Measurements from ENCODE around the gene NKD2. TPM values are rescaled to one million over a fixed set of nuclear protein-coding genes. Genes with fewer than 3 reads are reported as not detected.

NKD2 gene
- polyA plus RNA-seq, 1 donor (not counting 4 experiments of a cell fraction or from before 2014, with no cell fraction given) = not detected

DNA sequence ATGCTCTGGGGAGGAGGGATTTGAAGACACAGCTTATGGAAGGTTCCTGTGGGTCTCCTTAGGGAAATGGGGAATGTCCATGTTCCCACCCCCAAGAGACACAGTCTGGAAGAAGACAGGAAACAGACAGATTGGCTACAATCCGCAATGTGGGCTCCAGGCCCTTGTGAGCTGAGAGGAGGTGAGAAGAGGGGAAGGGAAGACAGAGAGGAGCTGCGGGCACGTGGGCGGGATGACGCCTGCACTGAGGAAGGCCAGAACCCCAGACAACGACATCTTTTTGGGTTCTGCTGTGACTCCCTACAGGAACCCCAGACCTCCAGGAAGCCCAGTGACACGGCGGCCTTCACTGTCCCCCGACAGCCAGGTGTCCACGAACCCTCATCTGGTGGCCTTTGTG, 29.9 kb upstream of the NKD2 start:
- Histone ChIP-seq H3K27ac (ENCODE audit: control insufficient read depth, insufficient read depth, low read length) (no peak overlapping the region), H3K27me3 (ENCODE audit: control insufficient read depth, extremely low read depth, insufficient read depth, low read length) (no peaks in the 10 kb centered on the region), H4K20me1 (ENCODE audit: control insufficient read depth, extremely low read depth, insufficient read depth, low read length) (no peaks in the 10 kb centered on the region), H3K9me3 (ENCODE audit: control insufficient read depth, low read depth, low read length) (peaks cover 2% of the 10 kb centered on the region), H3K79me2 (ENCODE audit: control insufficient read depth, insufficient read depth, low read length) (no peaks in the 10 kb centered on the region), H3K36me3 (ENCODE audit: control insufficient read depth in 2 of 2, extremely low read depth in 1 of 2, insufficient read depth in 2 of 2, low read length in 2 of 2) (no peaks in the 10 kb centered on the region), H3K4me2 (ENCODE audit: control insufficient read depth, extremely low read depth, insufficient read depth, low read depth, low read length) (no peak overlapping the region), H3K4me1 (ENCODE audit: control insufficient read depth, extremely low read depth, insufficient read depth, low read length) (no peaks in the 10 kb centered on the region), H2AFZ (ENCODE audit: control insufficient read depth, low read length) (no peak overlapping the region), H3K9me1 (ENCODE audit: control insufficient read depth, extremely low read depth, insufficient read depth, low read length) (no peaks in the 10 kb centered on the region), H3K9ac (ENCODE audit: control insufficient read depth, extremely low read depth, insufficient read depth, low read length) (no peak overlapping the region), H3K4me3 (ENCODE audit: control insufficient read depth in 2 of 3, extremely low read depth in 1 of 3, insufficient read depth in 2 of 3, low read depth in 1 of 3, low read length in 3 of 3) (no peak overlapping the region)
- FAIRE-seq (no peak), DNase-seq (ENCODE audit: low read depth, low spot score) (no peak)
- TF ChIP-seq EZH2 (IDR thresholded peaks at IDR 0.05; ENCODE audit: low read length) = no peak
- TF ChIP-seq, protein P1, sequence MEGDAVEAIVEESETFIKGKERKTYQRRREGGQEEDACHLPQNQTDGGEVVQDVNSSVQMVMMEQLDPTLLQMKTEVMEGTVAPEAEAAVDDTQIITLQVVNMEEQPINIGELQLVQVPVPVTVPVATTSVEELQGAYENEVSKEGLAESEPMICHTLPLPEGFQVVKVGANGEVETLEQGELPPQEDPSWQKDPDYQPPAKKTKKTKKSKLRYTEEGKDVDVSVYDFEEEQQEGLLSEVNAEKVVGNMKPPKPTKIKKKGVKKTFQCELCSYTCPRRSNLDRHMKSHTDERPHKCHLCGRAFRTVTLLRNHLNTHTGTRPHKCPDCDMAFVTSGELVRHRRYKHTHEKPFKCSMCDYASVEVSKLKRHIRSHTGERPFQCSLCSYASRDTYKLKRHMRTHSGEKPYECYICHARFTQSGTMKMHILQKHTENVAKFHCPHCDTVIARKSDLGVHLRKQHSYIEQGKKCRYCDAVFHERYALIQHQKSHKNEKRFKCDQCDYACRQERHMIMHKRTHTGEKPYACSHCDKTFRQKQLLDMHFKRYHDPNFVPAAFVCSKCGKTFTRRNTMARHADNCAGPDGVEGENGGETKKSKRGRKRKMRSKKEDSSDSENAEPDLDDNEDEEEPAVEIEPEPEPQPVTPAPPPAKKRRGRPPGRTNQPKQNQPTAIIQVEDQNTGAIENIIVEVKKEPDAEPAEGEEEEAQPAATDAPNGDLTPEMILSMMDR (optimal IDR thresholded peaks at IDR 0.05 in 1 of 3, IDR thresholded peaks at IDR 0.05 in 1 of 3, conservative IDR thresholded peaks at IDR 0.05 in 1 of 3; ENCODE audit: extremely low read depth in 1 of 3, insufficient read depth in 2 of 3, low read length in 3 of 3) = no peak
- dilution Hi-C loops (cut with MboI; ENCODE audit: extremely low pct_ligation_motif_present, low sequenced_read_pairs) = no loop called here

DNA sequence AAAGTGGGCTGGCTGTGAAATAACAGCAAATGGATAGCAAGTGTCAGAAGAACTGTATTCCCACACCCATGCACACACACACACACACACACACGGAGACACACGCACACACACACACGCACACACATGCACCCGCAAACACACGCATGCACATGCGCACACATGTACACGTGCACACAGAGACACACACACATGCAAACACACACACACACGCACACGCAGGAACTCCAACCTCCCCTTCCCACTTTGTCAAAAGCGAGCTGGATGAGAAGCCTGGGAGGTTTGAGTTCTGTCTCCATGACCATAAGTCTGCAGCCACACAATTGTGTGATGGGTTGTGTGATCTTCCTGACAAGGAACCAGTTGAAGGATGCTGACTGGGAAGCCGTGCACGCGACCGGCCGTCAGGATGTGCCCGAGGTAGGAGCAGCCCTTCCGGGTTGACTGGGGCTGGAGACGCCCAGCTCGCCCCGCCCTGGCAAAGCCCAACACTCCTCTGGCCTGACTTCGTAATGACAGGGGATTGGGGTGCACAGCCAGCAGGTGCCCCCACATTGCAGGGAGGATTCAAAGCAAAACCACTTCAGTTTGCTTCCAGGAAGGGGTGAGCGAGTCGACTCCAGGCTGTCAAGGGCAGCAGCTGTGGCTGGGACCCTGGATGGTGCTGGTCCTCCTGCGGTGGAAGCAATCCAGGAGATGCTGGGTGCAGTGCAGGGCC, 29.3 kb upstream of the NKD2 start:
- no peaks in the 10 kb centered on the region for H3K27me3 ChIP-seq (ENCODE audit: control insufficient read depth, extremely low read depth, insufficient read depth, low read length)
- H3K4me3 ChIP-seq (ENCODE audit: control insufficient read depth in 2 of 3, extremely low read depth in 1 of 3, insufficient read depth in 2 of 3, low read depth in 1 of 3, low read length in 3 of 3) = no peak overlapping the region

More for the DNA sequence above, 29.3 kb upstream of the NKD2 start:
- H3K36me3 ChIP-seq (ENCODE audit: control insufficient read depth in 2 of 2, extremely low read depth in 1 of 2, insufficient read depth in 2 of 2, low read length in 2 of 2) = no peaks in the 10 kb centered on the region
- no peak for TF ChIP-seq EZH2 (IDR thresholded peaks at IDR 0.05; ENCODE audit: low read length)
- TF ChIP-seq, protein P1 (optimal IDR thresholded peaks at IDR 0.05 in 1 of 3, IDR thresholded peaks at IDR 0.05 in 1 of 3, conservative IDR thresholded peaks at IDR 0.05 in 1 of 3; ENCODE audit: extremely low read depth in 1 of 3, insufficient read depth in 2 of 3, low read length in 3 of 3) = no peak
- FAIRE-seq = no peak
- no peak overlapping the region for H3K9ac ChIP-seq (ENCODE audit: control insufficient read depth, extremely low read depth, insufficient read depth, low read length)
- dilution Hi-C loops (cut with MboI; ENCODE audit: extremely low pct_ligation_motif_present, low sequenced_read_pairs) = no loop called here
- H3K4me2 ChIP-seq (ENCODE audit: control insufficient read depth, extremely low read depth, insufficient read depth, low read depth, low read length) = no peak overlapping the region
- no peaks in the 10 kb centered on the region for H3K4me1 ChIP-seq (ENCODE audit: control insufficient read depth, extremely low read depth, insufficient read depth, low read length)
- H3K79me2 ChIP-seq (ENCODE audit: control insufficient read depth, insufficient read depth, low read length) = no peaks in the 10 kb centered on the region
- H4K20me1 ChIP-seq (ENCODE audit: control insufficient read depth, extremely low read depth, insufficient read depth, low read length) = no peaks in the 10 kb centered on the region
- DNase-seq (ENCODE audit: low read depth, low spot score) = no peak
- no peaks in the 10 kb centered on the region for H3K9me1 ChIP-seq (ENCODE audit: control insufficient read depth, extremely low read depth, insufficient read depth, low read length)
- H3K9me3 ChIP-seq (ENCODE audit: control insufficient read depth, low read depth, low read length) = peaks cover 2% of the 10 kb centered on the region
- no peak overlapping the region for H3K27ac ChIP-seq (ENCODE audit: control insufficient read depth, insufficient read depth, low read length)
- H2AFZ ChIP-seq (ENCODE audit: control insufficient read depth, low read length) = no peak overlapping the region
